ENCODE measurements around the gene HEPACAM2. TPM values are rescaled to one million over a fixed set of nuclear protein-coding genes. Genes with fewer than 3 reads are reported as not detected.

HEPACAM2 gene
- total RNA-seq, 6 experiments from 2014 or later: 0.12 TPM; not detected in 5

DNA sequence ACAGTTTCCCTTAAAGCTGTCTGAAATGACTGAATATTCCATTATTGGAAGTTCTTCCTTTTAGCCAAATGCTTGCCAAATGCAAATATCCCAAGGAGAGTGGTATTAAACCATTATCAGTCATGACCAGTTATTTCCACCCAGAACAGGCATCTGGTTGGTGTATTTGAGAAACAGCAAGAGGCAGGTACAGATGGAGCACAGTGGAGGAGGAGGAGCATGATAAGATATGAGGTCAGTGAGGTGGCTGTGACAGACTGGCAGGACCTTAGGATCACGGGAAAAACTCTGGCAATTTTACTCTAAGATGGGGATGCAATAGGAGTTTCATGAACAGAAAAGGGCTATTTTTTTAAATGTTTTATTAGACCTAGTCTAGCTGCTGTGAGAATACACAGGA lies 6.4 kb downstream of the HEPACAM2 start:
- Mint-ChIP-seq H3K36me3 (ENCODE audit: low read depth) (no peaks in the 10 kb centered on the region), H3K4me3 (no peak overlapping the region), H3K27ac (no peak overlapping the region), H3K27me3 (ENCODE audit: insufficient read depth) (peaks cover 22% of the 10 kb centered on the region), H3K4me1 (ENCODE audit: low read depth) (no peaks in the 10 kb centered on the region), H3K9me3 (no peaks in the 10 kb centered on the region)
- DNase-seq: no peak
- TF ChIP-seq, protein P1, sequence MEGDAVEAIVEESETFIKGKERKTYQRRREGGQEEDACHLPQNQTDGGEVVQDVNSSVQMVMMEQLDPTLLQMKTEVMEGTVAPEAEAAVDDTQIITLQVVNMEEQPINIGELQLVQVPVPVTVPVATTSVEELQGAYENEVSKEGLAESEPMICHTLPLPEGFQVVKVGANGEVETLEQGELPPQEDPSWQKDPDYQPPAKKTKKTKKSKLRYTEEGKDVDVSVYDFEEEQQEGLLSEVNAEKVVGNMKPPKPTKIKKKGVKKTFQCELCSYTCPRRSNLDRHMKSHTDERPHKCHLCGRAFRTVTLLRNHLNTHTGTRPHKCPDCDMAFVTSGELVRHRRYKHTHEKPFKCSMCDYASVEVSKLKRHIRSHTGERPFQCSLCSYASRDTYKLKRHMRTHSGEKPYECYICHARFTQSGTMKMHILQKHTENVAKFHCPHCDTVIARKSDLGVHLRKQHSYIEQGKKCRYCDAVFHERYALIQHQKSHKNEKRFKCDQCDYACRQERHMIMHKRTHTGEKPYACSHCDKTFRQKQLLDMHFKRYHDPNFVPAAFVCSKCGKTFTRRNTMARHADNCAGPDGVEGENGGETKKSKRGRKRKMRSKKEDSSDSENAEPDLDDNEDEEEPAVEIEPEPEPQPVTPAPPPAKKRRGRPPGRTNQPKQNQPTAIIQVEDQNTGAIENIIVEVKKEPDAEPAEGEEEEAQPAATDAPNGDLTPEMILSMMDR (IDR thresholded peaks at IDR 0.05): no peak

DNA sequence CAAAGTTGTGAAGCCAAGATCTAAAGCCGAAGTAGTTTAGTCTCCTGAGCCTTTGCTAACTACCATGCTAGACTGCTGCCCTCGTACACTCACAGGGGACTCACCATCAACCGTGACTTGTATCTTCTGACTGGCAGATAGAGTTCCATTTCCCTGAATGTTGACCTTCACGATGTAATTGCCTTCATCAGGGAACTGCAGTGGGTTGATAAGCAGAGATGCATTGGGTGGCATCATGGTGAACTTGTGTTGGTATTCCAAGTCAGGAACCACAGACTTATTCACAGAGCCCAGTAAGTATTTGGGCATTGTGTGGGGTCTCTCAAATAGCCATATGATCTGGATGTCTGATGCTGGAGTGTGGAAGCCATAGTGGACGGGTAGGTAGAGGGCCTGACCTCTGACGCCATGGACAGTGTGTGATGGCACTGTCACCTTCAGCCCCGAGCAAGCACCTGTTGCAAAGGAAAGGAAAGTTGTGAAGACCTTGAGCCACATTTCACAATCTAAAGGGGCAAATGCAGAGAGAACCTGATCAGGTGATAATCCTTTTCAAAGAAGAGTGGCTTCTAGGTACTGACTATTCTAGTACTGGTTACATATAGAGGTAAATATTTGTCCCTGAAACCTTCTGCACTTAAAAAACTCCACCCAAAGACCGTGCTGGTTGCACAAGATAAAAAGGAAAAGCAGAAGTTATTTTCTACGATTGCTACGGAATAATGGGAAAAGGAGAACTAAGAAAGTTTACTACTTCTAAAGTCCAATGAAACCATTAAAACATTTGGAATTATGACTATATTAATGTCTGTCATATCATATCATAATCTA lies 7.1 kb downstream of the HEPACAM2 start:
- Mint-ChIP-seq H3K4me3 (no peak overlapping the region), H3K27me3 (ENCODE audit: insufficient read depth) (peaks cover 20% of the 10 kb centered on the region), H3K27ac (no peak overlapping the region), H3K36me3 (ENCODE audit: low read depth) (no peaks in the 10 kb centered on the region), H3K4me1 (ENCODE audit: low read depth) (no peaks in the 10 kb centered on the region), H3K9me3 (no peaks in the 10 kb centered on the region)
- TF ChIP-seq, protein P1 (IDR thresholded peaks at IDR 0.05): no peak
- no peak for DNase-seq

DNA sequence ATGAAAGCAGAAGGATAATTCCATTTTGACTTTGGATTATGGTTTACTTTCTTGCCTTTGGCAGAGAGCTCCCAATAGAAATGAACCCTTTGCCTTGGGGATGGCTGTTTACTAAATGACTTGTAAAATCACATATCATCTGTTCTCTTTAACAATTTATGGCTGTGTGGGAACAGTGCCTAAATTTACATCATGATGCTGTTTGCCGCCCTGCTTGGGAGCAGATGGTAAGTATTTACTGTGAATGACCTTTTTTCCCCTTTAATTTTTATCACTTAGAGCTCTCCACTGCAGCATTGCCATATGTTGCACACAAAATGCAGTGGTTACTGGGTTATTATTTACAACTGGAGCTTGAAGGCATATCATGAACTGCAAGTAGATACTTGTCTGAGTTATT lies 13.4 kb downstream of the HEPACAM2 start:
- TF ChIP-seq, protein P1 (IDR thresholded peaks at IDR 0.05): no peak
- Mint-ChIP-seq H3K9me3 (no peaks in the 10 kb centered on the region), H3K4me1 (ENCODE audit: low read depth) (no peaks in the 10 kb centered on the region), H3K4me3 (no peak overlapping the region), H3K27me3 (ENCODE audit: insufficient read depth) (peaks cover 14% of the 10 kb centered on the region), H3K27ac (no peak overlapping the region), H3K36me3 (ENCODE audit: low read depth) (no peaks in the 10 kb centered on the region)
- no peak for DNase-seq

DNA sequence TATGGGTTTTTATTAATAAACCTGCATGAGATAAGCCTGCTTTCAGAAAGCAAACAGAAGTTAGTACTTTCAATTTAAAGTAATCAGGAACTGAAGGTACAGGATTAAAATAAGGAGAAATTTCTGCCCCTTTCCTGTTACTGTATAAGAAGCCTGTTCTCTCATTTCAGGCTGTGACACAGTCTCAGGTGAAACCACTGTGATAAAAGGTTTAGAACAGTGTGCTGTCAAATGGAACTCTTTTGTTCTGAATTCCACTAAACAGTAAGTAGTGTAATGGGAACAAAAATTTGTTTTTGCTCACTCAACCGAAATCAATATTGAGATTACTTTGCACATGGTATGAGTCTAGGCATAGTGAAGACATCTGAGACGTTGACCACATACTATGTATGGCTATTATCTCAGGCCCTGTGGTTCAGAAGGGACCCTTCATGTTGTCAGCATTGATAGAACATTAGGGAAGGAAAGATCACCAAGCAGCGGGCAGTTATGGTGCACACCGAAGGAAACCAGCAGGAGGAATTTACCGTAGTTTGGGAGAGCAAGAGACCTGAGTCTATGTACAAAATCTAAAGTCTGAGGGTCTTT lies 14.9 kb downstream of the HEPACAM2 start:
- H3K27me3 Mint-ChIP-seq (ENCODE audit: insufficient read depth): peaks cover 22% of the 10 kb centered on the region
- no peaks in the 10 kb centered on the region for H3K9me3 Mint-ChIP-seq

DNA sequence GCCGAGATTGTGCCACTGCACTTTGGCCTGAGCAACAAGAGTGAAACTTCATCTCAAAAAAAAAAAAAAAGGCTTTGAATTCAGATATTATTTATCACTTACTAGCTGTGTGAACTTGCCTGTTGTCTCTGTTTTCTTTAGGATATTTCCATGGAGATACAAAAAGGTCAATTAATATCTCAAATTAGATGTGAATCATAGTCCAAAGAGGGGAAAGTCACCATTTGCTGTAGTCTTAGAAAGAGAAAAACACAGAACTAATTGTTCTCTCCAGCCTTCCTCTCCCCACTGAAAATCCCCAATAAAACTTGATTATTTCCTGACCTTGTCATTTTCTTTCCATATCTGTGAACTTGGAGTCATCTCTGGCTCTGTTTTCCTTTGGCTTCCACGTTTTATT lies 21.2 kb downstream of the HEPACAM2 start:
- TF ChIP-seq, protein P1 (IDR thresholded peaks at IDR 0.05): no peak
- DNase-seq: no peak
- Mint-ChIP-seq H3K4me1 (ENCODE audit: low read depth) (no peaks in the 10 kb centered on the region), H3K36me3 (ENCODE audit: low read depth) (no peaks in the 10 kb centered on the region), H3K9me3 (no peaks in the 10 kb centered on the region), H3K27me3 (ENCODE audit: insufficient read depth) (peaks cover 19% of the 10 kb centered on the region), H3K27ac (no peak overlapping the region), H3K4me3 (no peak overlapping the region)

More for the DNA sequence above, 14.9 kb downstream of the HEPACAM2 start:
- Mint-ChIP-seq H3K27ac (no peak overlapping the region), H3K4me3 (no peak overlapping the region), H3K4me1 (ENCODE audit: low read depth) (no peaks in the 10 kb centered on the region), H3K36me3 (ENCODE audit: low read depth) (no peaks in the 10 kb centered on the region)
- TF ChIP-seq, protein P1 (IDR thresholded peaks at IDR 0.05): no peak
- DNase-seq: no peak
